CD4-positive, alpha-beta T cell treated with Interleukin-15 for 4 hours (primary cell): ENCODE data around the gene WDR33.

Source experiments
- DNase-seq: peaks from one replicate; pipeline ENCODE4 v3.0.0-alpha.2; 2020; ENCODE audit warnings: low spot score

WDR33 gene

DNA sequence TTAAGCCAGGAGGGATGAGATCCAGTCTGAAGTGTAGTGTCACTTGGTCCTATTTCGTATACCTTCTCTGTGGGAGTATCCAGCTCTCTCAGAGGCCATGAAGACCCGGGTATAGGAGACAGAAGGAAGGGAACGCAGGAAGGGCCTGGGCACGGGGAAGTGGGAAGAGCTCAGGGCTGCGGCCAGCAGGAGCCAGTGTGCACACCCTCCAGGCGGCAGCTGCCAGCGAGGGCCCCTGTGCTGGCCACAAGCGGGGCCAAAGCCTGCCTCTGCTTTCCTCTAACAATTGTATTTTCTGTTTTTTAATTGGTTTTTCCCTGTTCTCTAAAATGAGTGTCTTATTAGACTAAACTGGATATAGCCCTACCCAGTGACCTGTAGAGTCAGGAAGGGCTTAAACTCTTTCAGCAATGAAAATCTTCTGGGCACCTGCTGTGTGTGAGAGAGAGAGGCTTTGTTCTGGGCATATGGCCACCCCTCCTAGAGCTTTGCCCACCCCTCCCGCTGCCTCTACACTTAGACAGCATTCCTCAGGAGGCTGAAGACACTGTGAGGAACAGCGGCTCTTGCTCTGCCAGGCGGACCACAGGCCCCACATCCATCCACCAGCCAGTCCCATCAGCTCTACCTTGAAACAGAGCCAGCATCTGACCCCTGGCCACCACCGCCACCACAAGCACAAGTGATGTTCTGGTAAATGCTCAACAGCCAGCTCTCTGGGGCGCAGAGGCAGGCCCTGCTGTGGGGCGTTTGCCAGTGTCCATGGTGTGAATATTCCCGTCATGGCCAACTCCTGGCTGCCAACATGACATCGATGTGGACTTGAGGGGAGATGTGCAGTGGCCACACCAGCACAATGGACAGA lies 155.5 kb downstream of the WDR33 start:
- DNase-seq = no peak

DNA sequence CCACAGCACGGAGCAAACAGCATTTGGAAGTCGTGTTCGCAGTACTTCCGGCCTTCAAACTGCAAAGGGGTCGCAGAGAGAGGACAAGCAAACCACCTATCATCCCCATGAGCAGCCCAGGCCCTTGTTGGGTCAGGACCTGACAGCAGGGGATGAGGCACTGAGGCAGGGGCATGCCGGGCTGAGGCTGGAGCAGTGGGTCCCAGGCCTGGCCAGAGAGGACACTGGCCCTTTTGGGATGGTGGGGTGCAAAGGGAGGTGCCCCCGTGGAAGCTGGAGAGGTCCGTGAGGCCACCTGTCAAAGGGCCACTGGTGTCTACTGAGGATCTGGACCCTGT lies 156.2 kb downstream of the WDR33 start:
- DNase-seq = no peak

GRCh38 chr2:127654084-127654837 lies 156.7 kb downstream of the WDR33 start:
- DNase-seq = no peak

DNA sequence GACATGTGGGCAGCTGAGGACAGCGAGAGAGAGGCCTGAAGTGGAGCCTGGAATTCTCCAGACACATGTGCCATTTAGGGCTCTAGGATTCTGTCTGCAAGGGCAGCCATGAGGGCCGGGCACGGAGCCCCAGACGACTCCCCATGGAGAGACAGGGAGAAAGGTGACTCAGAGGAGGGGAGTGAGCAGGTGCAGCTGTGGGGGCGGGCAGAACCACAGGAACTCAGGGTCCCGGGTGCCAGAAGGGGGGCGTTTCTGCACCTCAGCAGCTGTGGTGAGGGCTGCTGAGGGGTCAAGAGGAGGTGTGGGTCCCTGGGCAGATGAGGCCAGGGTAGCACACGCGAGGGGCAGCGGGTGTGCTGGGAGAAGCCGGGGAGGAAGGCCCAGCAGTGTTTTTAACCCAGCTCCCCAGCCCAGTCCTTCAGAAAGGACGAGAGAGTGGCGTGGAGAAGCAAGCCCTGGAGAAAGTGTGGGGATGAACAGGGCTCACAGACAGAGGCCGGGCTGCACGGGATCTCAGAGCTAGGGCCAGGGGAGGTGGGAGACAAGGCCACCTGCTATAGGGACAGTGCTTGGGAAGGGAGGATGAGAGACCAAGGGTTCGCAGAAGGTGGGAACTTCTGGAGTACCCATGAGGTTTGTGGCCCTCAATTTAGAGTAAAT lies 157.4 kb downstream of the WDR33 start:
- DNase-seq = no peak

- DNase-seq = no peak
Measured at GRCh38 chr2:127652786-127653357, 158.1 kb downstream of the WDR33 start.

DNA sequence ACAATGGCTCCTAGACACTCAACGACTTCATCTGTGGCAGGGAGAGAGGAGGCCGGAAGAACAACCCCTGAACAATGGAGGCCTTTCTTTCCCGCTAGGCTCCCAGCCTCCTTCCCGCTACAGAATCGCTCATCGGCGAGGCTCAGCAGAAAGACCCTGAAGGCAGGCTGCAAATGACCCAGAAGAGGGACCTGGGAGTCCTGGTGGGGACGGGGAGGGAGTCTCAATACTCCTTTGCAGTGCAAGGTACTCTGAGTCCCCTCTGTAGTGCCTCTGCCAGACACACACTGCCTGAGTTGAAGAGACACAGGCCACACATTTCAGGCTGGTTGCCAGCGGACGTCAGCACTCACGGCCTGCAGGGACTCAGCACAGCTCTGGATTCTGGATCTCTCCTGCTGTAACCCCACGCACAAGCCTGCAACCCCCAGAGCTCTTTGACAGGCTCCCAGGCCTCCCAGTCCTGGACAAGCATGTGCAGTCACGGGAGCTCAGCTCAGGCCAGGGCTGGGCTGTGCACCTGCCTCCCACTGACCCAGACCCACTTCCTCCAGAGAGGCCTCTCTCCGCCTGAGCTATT lies 158.9 kb downstream of the WDR33 start:
- no peak for DNase-seq

DNA sequence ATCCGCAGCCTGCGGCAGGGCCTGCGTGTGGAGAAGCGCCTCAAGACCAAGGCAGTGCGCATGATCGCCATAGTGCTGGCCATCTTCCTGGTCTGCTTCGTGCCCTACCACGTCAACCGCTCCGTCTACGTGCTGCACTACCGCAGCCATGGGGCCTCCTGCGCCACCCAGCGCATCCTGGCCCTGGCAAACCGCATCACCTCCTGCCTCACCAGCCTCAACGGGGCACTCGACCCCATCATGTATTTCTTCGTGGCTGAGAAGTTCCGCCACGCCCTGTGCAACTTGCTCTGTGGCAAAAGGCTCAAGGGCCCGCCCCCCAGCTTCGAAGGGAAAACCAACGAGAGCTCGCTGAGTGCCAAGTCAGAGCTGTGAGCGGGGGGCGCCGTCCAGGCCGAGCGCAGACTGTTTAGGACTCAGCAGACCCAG lies 159.6 kb downstream of the WDR33 start:
- no peak for DNase-seq
